SK-N-SH (cell line): Measurements from ENCODE around the gene SHB.

Experiments used
- GABPA ChIP-seq: IDR thresholded peaks from 2 replicates; pipeline ENCODE4 v1.4.0; 2012; ENCODE audit warnings: low read depth, mild to moderate bottlenecking
- GATA2 ChIP-seq: sonication (generic); formaldehyde crosslinking; IDR thresholded peaks from 2 replicates; pipeline ENCODE4 v1.5.0; 2020; ENCODE audit warnings: mild to moderate bottlenecking, missing genetic modification reagents
- POLR2AphosphoS5 ChIP-seq: IDR thresholded peaks from 2 replicates; pipeline ENCODE4 v1.6.1; 2012; ENCODE audit warnings: low read depth, low read length
- RAD21 ChIP-seq: IDR thresholded peaks from 2 replicates; pipeline ENCODE4 v1.6.1; 2012; ENCODE audit warnings: mild to moderate bottlenecking, low read length
- RCOR1 ChIP-seq: fragments of 150-350 bp; IDR thresholded peaks from 2 replicates; pipeline ENCODE4 v1.6.1; 2017; ENCODE audit warnings: antibody characterized with exemption, low read length
- SIN3A ChIP-seq: IDR thresholded peaks from 2 replicates; pipeline ENCODE4 v1.6.1; 2012; ENCODE audit warnings: low read depth, mild to moderate bottlenecking, low read length, moderate library complexity, borderline replicate concordance
- TF ChIP-seq, protein P1 (sequence below): fragments of 200-600 bp; sonication (generic); IDR thresholded peaks from 2 replicates; pipeline ENCODE4 v1.6.1; 2017; ENCODE audit warnings: antibody characterized with exemption, mild to moderate bottlenecking, moderate library complexity
- TF ChIP-seq, protein P2 (sequence below): IDR thresholded peaks from 2 replicates; pipeline ENCODE4 v1.6.1; 2012; ENCODE audit warnings: mild to moderate bottlenecking, low read depth, low read length, moderate library complexity
- TF ChIP-seq, protein P3 (sequence below): IDR thresholded peaks from 2 replicates; pipeline ENCODE4 v1.4.0; 2012; ENCODE audit warnings: low read depth
- TF ChIP-seq, protein P4 (sequence below): fragments of 150-350 bp; IDR thresholded peaks from 2 replicates; pipeline ENCODE4 v1.6.1; 2017; ENCODE audit warnings: antibody characterized with exemption, low read length, low read depth, borderline replicate concordance
- TF ChIP-seq, protein P5 (sequence below): IDR thresholded peaks from 2 replicates; pipeline ENCODE4 v1.4.0; 2012; ENCODE audit warnings: low read depth, borderline replicate concordance

DNA sequence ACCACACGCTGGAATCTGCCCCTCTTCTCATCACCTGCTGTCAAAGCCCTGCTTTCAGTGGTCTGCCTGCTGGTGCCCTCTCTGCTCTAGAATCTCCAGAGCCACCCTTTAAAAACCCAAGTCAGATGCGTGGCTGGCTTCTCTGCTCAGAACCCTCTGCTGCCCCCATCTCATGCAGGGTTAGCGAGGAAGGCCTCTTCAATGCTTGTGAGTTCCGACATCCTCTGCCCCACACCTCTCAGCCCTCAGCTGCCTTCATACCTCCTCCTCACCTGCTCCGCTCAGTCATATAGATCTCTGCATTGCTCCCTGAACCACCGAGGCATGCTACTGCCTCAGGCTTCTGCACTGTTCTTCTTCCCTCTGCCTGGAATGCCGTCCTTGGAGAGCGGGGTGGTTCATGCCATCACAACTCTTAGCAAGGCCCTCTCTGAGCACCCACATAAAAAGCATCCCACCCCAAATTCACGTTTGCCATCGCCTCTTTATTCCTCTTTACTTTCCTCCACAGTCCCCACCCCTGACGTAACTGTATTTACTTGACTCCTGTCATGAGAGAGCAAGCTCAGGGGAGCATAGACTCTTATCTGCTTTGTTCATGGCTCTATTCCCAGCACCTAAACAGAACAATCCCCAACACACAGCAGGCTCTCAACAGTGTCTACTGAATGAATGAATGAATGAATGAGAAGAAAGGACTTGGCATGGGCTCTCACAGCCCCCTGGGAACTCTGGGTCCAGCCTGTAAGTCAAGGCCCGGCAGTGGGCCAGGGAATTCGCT lies 10.4 kb downstream of the SHB start:
- TF ChIP-seq, protein P1, sequence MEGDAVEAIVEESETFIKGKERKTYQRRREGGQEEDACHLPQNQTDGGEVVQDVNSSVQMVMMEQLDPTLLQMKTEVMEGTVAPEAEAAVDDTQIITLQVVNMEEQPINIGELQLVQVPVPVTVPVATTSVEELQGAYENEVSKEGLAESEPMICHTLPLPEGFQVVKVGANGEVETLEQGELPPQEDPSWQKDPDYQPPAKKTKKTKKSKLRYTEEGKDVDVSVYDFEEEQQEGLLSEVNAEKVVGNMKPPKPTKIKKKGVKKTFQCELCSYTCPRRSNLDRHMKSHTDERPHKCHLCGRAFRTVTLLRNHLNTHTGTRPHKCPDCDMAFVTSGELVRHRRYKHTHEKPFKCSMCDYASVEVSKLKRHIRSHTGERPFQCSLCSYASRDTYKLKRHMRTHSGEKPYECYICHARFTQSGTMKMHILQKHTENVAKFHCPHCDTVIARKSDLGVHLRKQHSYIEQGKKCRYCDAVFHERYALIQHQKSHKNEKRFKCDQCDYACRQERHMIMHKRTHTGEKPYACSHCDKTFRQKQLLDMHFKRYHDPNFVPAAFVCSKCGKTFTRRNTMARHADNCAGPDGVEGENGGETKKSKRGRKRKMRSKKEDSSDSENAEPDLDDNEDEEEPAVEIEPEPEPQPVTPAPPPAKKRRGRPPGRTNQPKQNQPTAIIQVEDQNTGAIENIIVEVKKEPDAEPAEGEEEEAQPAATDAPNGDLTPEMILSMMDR, result no peak
- TF ChIP-seq, protein P2, sequence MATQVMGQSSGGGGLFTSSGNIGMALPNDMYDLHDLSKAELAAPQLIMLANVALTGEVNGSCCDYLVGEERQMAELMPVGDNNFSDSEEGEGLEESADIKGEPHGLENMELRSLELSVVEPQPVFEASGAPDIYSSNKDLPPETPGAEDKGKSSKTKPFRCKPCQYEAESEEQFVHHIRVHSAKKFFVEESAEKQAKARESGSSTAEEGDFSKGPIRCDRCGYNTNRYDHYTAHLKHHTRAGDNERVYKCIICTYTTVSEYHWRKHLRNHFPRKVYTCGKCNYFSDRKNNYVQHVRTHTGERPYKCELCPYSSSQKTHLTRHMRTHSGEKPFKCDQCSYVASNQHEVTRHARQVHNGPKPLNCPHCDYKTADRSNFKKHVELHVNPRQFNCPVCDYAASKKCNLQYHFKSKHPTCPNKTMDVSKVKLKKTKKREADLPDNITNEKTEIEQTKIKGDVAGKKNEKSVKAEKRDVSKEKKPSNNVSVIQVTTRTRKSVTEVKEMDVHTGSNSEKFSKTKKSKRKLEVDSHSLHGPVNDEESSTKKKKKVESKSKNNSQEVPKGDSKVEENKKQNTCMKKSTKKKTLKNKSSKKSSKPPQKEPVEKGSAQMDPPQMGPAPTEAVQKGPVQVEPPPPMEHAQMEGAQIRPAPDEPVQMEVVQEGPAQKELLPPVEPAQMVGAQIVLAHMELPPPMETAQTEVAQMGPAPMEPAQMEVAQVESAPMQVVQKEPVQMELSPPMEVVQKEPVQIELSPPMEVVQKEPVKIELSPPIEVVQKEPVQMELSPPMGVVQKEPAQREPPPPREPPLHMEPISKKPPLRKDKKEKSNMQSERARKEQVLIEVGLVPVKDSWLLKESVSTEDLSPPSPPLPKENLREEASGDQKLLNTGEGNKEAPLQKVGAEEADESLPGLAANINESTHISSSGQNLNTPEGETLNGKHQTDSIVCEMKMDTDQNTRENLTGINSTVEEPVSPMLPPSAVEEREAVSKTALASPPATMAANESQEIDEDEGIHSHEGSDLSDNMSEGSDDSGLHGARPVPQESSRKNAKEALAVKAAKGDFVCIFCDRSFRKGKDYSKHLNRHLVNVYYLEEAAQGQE, result no peak
- TF ChIP-seq POLR2AphosphoS5 (no peak), RAD21 (no peak), GABPA (no peak), SIN3A (no peak), RCOR1 (no peak), GATA2 (CRISPR knock-in tag) (no peak)
- TF ChIP-seq, protein P3, sequence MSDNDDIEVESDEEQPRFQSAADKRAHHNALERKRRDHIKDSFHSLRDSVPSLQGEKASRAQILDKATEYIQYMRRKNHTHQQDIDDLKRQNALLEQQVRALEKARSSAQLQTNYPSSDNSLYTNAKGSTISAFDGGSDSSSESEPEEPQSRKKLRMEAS, result no peak
- TF ChIP-seq, protein P4, sequence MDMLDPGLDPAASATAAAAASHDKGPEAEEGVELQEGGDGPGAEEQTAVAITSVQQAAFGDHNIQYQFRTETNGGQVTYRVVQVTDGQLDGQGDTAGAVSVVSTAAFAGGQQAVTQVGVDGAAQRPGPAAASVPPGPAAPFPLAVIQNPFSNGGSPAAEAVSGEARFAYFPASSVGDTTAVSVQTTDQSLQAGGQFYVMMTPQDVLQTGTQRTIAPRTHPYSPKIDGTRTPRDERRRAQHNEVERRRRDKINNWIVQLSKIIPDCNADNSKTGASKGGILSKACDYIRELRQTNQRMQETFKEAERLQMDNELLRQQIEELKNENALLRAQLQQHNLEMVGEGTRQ, result no peak
- TF ChIP-seq, protein P5, sequence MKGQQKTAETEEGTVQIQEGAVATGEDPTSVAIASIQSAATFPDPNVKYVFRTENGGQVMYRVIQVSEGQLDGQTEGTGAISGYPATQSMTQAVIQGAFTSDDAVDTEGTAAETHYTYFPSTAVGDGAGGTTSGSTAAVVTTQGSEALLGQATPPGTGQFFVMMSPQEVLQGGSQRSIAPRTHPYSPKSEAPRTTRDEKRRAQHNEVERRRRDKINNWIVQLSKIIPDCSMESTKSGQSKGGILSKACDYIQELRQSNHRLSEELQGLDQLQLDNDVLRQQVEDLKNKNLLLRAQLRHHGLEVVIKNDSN, result no peak
